Endothelial cell of umbilical vein (primary cell): ENCODE results near the gene RGS19. TPM values are rescaled to one million over a fixed set of nuclear protein-coding genes. Genes with fewer than 3 reads are reported as not detected.

ENCODE experiments used
- BruUV-seq: library from RNA; stranded (reverse); fragments of 400-500 nt; replicated peaks from 2 replicates; lab custom pipeline; 2021; lab: Mats Ljungman, UMichigan
- CTCF ChIA-PET: fragments of 300-600, 350-600 bp; sonication (Branson Sonifier 250); formaldehyde crosslinking; loops from one replicate; lab custom pipeline; 2021; ENCODE audit warnings: antibody characterized with exemption, inconsistent platforms; lab: Charles Lee
- POLR2A ChIA-PET: fragments of 300-600, 350-600 bp; sonication (Branson Sonifier 250); formaldehyde crosslinking; loops from one replicate; lab custom pipeline; 2021; ENCODE audit warnings: antibody characterized with exemption, inconsistent platforms; lab: Charles Lee
- DNase-seq: peaks from one replicate; pipeline ENCODE4 v3.0.0-alpha.2; 2011; ENCODE audit warnings: low read depth, low spot score
- FAIRE-seq: peaks from 2 replicates; lab custom pipeline; 2011; peaks lifted over from hg19 to GRCh38; lab: Jason Lieb, UNC
- H2AFZ ChIP-seq: 2 replicates; pipeline ENCODE4 v1.6.0; 2012; ENCODE audit warnings: low read depth, low read length, control low read depth, inconsistent platforms
- H3K27ac ChIP-seq: 2 replicates; pipeline ENCODE4 v1.5.1; 2011; ENCODE audit warnings: low read depth, mild to moderate bottlenecking, control low read depth, low read length, moderate library complexity; ENCODE audit not compliant: insufficient read depth
- H3K27me3 ChIP-seq, 2 experiments: 2 replicates each; pipeline versions ENCODE4 v1.6.0 to v1.6.1; 2011; ENCODE audit warnings: low read length in 2 of 2, mixed read lengths in 1 of 2; ENCODE audit not compliant: control insufficient read depth in 2 of 2, insufficient read depth in 2 of 2
- H3K36me3 ChIP-seq, 2 experiments: 2 replicates in 1 of 2; 3 replicates in 1 of 2; pipeline ENCODE4 v1.5.1; 2011; ENCODE audit warnings: low read length in 2 of 2, mild to moderate bottlenecking in 1 of 2, moderate library complexity in 1 of 2; ENCODE audit not compliant: control insufficient read depth in 2 of 2, insufficient read depth in 2 of 2; ENCODE audit errors: extremely low read depth in 1 of 2
- H3K4me1 ChIP-seq: 3 replicates; pipeline ENCODE4 v1.5.1; 2011; ENCODE audit warnings: mild to moderate bottlenecking, low read length; ENCODE audit not compliant: control insufficient read depth, insufficient read depth; ENCODE audit errors: extremely low read depth
- H3K4me2 ChIP-seq: 2 replicates; pipeline ENCODE4 v1.6.1; 2011; ENCODE audit warnings: low read length, control low read depth, mixed read lengths; ENCODE audit not compliant: insufficient read depth
- H3K4me3 ChIP-seq, 3 experiments: fragments of 200-600 bp in 1 of 3; sonication (generic), shearing (Covaris generic) in 1 of 3; replicated peaks in 1 of 3; 2 replicates each; pipeline ENCODE4 v1.5.1; 2011 to 2016; ENCODE audit warnings: control low read depth in 3 of 3, low read length in 3 of 3, mild to moderate bottlenecking in 2 of 3, inconsistent platforms in 1 of 3, low read depth in 1 of 3, moderate library complexity in 1 of 3; ENCODE audit not compliant: insufficient read depth in 1 of 3
- H3K79me2 ChIP-seq: 2 replicates; pipeline ENCODE4 v1.6.0; 2012; ENCODE audit warnings: low read length, inconsistent platforms; ENCODE audit not compliant: control insufficient read depth, insufficient read depth
- H3K9ac ChIP-seq: replicated peaks from 2 replicates; pipeline ENCODE3; 2011; ENCODE audit warnings: low read length, control low read depth; ENCODE audit not compliant: insufficient read depth; ENCODE audit errors: extremely low read depth
- H3K9me1 ChIP-seq: replicated peaks from 3 replicates; pipeline ENCODE4 v1.6.0; 2011; ENCODE audit warnings: mild to moderate bottlenecking, low read length; ENCODE audit not compliant: control insufficient read depth, insufficient read depth; ENCODE audit errors: extremely low read depth
- H3K9me3 ChIP-seq: replicated peaks from 2 replicates; pipeline ENCODE4 v1.5.1; 2012; ENCODE audit warnings: low read length, inconsistent platforms; ENCODE audit not compliant: control insufficient read depth, insufficient read depth
- H4K20me1 ChIP-seq: replicated peaks from 2 replicates; pipeline ENCODE3; 2011; ENCODE audit warnings: mild to moderate bottlenecking, low read length; ENCODE audit not compliant: control insufficient read depth, insufficient read depth; ENCODE audit errors: extremely low read depth
- EZH2 ChIP-seq: IDR thresholded peaks from 2 replicates; pipeline ENCODE4 v1.6.1; 2012; ENCODE audit warnings: borderline replicate concordance, low read depth, mild to moderate bottlenecking, moderate library complexity, low read length, inconsistent platforms; ENCODE audit not compliant: severe bottlenecking
- FOS ChIP-seq: IDR thresholded peaks from 2 replicates; pipeline ENCODE4 v1.6.1; 2011; ENCODE audit warnings: mild to moderate bottlenecking, low read length, moderate library complexity, borderline replicate concordance; ENCODE audit not compliant: insufficient read depth
- GATA2 ChIP-seq: IDR thresholded peaks from 2 replicates; pipeline ENCODE4 v1.7.0; 2011; ENCODE audit warnings: low read depth, mild to moderate bottlenecking, moderate library complexity, mixed read lengths, low read length; ENCODE audit not compliant: insufficient read length, insufficient read depth
- JUN ChIP-seq: IDR thresholded peaks from 2 replicates; pipeline ENCODE4 v1.6.1; 2011; ENCODE audit warnings: borderline replicate concordance, low read depth; ENCODE audit not compliant: insufficient read length, insufficient read depth
- MAX ChIP-seq: IDR thresholded peaks from 2 replicates; pipeline ENCODE4 v1.6.1; 2011; ENCODE audit not compliant: insufficient read depth, insufficient read length
- MYC ChIP-seq: IDR thresholded peaks from one replicate; pipeline ENCODE4 v1.6.1; 2011; ENCODE audit warnings: mild to moderate bottlenecking, low read depth, low read length
- POLR2A ChIP-seq: IDR thresholded peaks from 2 replicates; pipeline ENCODE4 v1.6.1; 2012; ENCODE audit warnings: low read depth, mild to moderate bottlenecking, control low read depth, low read length
- POLR2AphosphoS5 ChIP-seq: IDR thresholded peaks from 2 replicates; pipeline ENCODE4 v1.6.1; 2012; ENCODE audit warnings: low read depth, mild to moderate bottlenecking, control low read depth, low read length, moderate library complexity; ENCODE audit not compliant: insufficient read depth
- dilution Hi-C: fragments of 300-500 bp; cut with MboI; formaldehyde crosslinking; loops from one replicate; pipeline ENCODE4 v1.15.0; 2019; ENCODE audit warnings: low sequenced_read_pairs; ENCODE audit not compliant: extremely low pct_ligation_motif_present
- intact Hi-C: fragments of 100-400 bp; cut with micrococcal nuclease; formaldehyde crosslinking; loops from one replicate; pipeline ENCODE4 v1.10.0; 2022
- polyA plus RNA-seq, 4 experiments: library from polyadenylated mRNA; depleted of rRNA in 3 of 4; stranded (reverse) in 3 of 4; unstranded in 1 of 4; fragments of >200 nt; gene quantifications; 2 replicates each; pipeline versions ENCODE4 v1.2.1 to v1.2.3, GENCODE V29; 2011 to 2012; ENCODE audit warnings: missing spikeins in 1 of 4
- total RNA-seq: library from RNA; stranded (reverse); gene quantifications from 2 replicates; pipeline ENCODE4 v1.2.3, GENCODE V29; 2021

Gene RGS19
- total and polyA plus RNA-seq, 2 donors (not counting 3 experiments of a cell fraction or from before 2014, with no cell fraction given): 27.8 to 33.7 TPM

- DNase-seq: no peak
- FAIRE-seq: no peak
- Histone ChIP-seq H3K4me1 (no peaks in the 10 kb centered on the region), H3K79me2 (no peaks in the 10 kb centered on the region), H3K9me3 (no peaks in the 10 kb centered on the region), H3K36me3 (no peaks in the 10 kb centered on the region), H3K27ac (no peak overlapping the region), H3K9ac (no peak overlapping the region), H3K4me3 (no peak overlapping the region), H4K20me1 (no peaks in the 10 kb centered on the region), H3K27me3 (peaks cover 16% of the 10 kb centered on the region in 2 experiments), H2AFZ (no peak overlapping the region), H3K9me1 (no peaks in the 10 kb centered on the region), H3K4me2 (no peak overlapping the region)
- no TSS peak for BruUV-seq
- dilution Hi-C loops (no loop called here), intact Hi-C loops (no loop called here)
- CTCF ChIA-PET: interaction anchor here (2.0 kb wide), 1 partner anchor 22 kb away, joined by 6 read pairs; no protein-coding TSS in a partner anchor
- no peak for TF ChIP-seq JUN
- TF ChIP-seq MAX: no peak
- POLR2A ChIA-PET: no interaction called here
Observed at GRCh38 chr20:64105846-64106434, 26.6 kb upstream of the RGS19 start.

DNA sequence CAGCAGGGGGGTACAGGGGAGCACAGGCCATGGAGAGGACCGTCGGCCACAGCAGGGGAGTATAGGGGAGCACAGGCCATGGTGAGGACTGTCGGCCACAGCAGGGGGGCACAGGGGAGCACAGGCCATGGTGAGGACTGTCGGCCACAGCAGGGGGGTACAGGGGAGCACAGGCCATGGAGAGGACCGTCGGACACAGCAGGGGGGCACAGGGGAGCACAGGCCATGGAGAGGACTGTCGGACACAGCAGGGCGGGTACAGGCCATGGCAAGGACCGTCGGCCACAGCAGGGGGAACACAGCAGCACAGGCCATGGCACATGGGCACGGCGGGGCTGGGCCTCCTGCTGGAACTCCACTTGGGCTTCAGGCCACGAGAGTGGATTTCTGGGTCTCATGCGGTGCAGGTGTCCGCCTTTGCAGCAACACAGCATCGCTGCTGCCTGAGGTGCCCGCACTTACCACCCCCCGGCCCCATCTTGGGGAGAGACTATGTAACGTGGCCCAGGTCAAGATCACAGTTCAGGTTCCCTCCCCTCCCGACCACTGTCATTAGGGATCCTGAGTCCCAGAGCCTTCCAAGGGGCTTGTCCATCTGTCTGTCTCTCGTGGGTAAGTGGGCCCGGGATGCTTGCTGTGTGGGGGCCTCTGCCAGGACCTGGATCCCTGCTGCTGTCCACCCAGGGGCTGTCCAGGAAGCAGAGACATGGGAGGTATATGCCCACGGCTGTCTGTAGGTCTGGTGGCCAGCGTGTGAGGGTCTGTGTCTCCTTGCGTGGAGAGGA lies 25.5 kb upstream of the RGS19 start:
- H3K9me1 ChIP-seq: no peaks in the 10 kb centered on the region
- FAIRE-seq: no peak
- ChIA-PET POLR2A (no interaction called here), CTCF (no interaction called here)
- H3K4me2 ChIP-seq: no peak overlapping the region
- H3K9me3 ChIP-seq: no peaks in the 10 kb centered on the region
- H3K36me3 ChIP-seq: no peaks in the 10 kb centered on the region
- no peaks in the 10 kb centered on the region for H3K79me2 ChIP-seq
- no peak overlapping the region for H3K27ac ChIP-seq
- no peak overlapping the region for H3K9ac ChIP-seq
- no TSS peak for BruUV-seq
- no peak overlapping the region for H3K4me3 ChIP-seq
- dilution Hi-C loops (no loop called here), intact Hi-C loops (no loop called here)
- no peak for TF ChIP-seq MYC
- TF ChIP-seq MAX: no peak
- TF ChIP-seq EZH2: no peak
- TF ChIP-seq POLR2A: no peak
- no peak for TF ChIP-seq POLR2AphosphoS5
- no peak for TF ChIP-seq GATA2
- no peak for TF ChIP-seq JUN
- no peak for TF ChIP-seq FOS
- DNase-seq: no peak
- no peaks in the 10 kb centered on the region for H4K20me1 ChIP-seq
- H3K27me3 ChIP-seq: peaks cover 19 to 22% of the 10 kb centered on the region in 2 experiments
- H2AFZ ChIP-seq: no peak overlapping the region
- no peaks in the 10 kb centered on the region for H3K4me1 ChIP-seq
